ENCODE results near the gene CSTF1.

Gene CSTF1

DNA sequence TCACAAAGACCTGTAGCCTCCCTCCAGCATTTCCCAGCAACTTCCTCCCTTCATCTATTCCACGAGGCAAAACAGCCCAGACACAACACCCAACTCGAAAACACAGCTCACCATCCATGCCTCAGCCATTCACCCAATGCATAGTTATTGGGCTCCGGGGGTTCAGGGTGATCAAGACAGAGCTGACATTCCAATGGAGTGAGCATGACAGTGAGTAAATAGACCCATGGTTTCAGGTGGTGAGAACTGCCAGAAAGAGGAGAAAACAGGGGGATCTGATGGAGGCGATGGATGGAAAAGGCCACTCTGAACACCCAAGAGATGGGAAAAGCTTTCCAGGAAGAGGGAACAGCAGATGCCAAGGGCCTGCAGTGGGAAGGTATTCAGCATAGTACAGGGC lies 25.5 kb downstream of the CSTF1 start:
- Histone ChIP-seq H3K9ac (no peak overlapping the region), H3K4me3 (IDR thresholded peaks at IDR 0.05; ENCODE audit: insufficient read depth, low read depth, low read length) (no peak overlapping the region), H3K79me2 (ENCODE audit: insufficient read depth, low read depth) (no peaks in the 10 kb centered on the region), H3K4me1 (ENCODE audit: low read depth, poor library complexity, severe bottlenecking) (no peaks in the 10 kb centered on the region), H3K4me2 (no peak overlapping the region), H4K20me1 (ENCODE audit: insufficient read depth) (no peaks in the 10 kb centered on the region), H3K36me3 (ENCODE audit: insufficient read depth) (no peaks in the 10 kb centered on the region), H3K27me3 (ENCODE audit: insufficient read depth, low read depth) (no peaks in the 10 kb centered on the region), H2AFZ (ENCODE audit: low read depth) (no peak overlapping the region), H3K27ac (no peak overlapping the region)
- TF ChIP-seq, protein P1, sequence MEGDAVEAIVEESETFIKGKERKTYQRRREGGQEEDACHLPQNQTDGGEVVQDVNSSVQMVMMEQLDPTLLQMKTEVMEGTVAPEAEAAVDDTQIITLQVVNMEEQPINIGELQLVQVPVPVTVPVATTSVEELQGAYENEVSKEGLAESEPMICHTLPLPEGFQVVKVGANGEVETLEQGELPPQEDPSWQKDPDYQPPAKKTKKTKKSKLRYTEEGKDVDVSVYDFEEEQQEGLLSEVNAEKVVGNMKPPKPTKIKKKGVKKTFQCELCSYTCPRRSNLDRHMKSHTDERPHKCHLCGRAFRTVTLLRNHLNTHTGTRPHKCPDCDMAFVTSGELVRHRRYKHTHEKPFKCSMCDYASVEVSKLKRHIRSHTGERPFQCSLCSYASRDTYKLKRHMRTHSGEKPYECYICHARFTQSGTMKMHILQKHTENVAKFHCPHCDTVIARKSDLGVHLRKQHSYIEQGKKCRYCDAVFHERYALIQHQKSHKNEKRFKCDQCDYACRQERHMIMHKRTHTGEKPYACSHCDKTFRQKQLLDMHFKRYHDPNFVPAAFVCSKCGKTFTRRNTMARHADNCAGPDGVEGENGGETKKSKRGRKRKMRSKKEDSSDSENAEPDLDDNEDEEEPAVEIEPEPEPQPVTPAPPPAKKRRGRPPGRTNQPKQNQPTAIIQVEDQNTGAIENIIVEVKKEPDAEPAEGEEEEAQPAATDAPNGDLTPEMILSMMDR (conservative IDR thresholded peaks at IDR 0.05; ENCODE audit: low read depth, low read length) = no peak

DNA sequence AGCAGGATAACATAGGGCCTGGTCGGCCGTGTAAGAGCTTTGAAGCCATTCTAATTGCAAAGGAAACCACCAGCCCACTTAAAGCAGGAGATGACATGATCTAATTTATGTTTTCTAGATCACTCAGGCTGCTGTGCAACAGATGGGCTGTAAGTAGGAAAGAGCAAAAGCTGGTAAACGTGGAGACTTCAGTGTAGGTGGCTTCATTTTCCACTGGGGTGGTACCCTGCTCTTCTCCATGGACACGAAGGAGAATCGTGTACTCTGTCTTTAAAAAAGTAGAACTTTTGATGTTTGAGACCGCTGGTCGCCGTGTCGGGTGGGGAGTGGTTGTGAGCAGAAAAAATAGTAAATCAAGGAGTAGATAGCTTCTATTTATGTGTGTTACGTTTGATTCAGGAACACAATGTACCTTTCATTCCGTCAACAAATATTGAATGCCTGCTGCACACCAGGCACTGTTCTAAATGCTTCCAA lies 26.0 kb downstream of the CSTF1 start:
- no peak overlapping the region for H2AFZ ChIP-seq (ENCODE audit: low read depth)
- H3K4me2 ChIP-seq = no peak overlapping the region
- no peaks in the 10 kb centered on the region for H3K4me1 ChIP-seq (ENCODE audit: low read depth, poor library complexity, severe bottlenecking)
- no peaks in the 10 kb centered on the region for H3K27me3 ChIP-seq (ENCODE audit: insufficient read depth, low read depth)
- H3K9ac ChIP-seq = no peak overlapping the region
- no peak overlapping the region for H3K4me3 ChIP-seq (IDR thresholded peaks at IDR 0.05; ENCODE audit: insufficient read depth, low read depth, low read length)
- no peaks in the 10 kb centered on the region for H3K36me3 ChIP-seq (ENCODE audit: insufficient read depth)
- no peak overlapping the region for H3K27ac ChIP-seq
- no peaks in the 10 kb centered on the region for H3K79me2 ChIP-seq (ENCODE audit: insufficient read depth, low read depth)
- no peaks in the 10 kb centered on the region for H4K20me1 ChIP-seq (ENCODE audit: insufficient read depth)
- TF ChIP-seq, protein P1 (conservative IDR thresholded peaks at IDR 0.05; ENCODE audit: low read depth, low read length) = no peak

DNA sequence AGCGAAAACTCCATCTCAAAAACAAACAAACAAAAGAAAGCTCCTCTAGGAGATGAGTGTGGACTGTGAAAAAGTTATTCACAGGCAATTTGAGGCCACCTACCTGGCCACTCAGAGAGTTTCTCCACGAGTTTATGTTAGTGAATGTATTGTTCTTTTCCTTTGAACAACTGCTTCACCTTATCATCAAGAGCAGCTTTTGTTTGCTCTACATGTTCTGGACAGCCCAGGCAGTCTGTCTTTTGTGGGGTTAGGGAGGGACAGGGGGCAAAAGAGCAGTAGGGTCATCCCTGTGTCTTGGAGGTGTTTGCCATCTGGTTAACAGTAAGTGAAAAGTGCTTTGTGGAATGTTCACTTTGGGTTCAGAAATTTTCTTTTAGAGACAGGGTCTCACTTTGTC lies 27.6 kb downstream of the CSTF1 start:
- TF ChIP-seq, protein P1 (conservative IDR thresholded peaks at IDR 0.05; ENCODE audit: low read depth, low read length) = no peak
- H3K9ac ChIP-seq = no peak overlapping the region
- no peak overlapping the region for H3K27ac ChIP-seq
- no peaks in the 10 kb centered on the region for H3K36me3 ChIP-seq (ENCODE audit: insufficient read depth)
- H2AFZ ChIP-seq (ENCODE audit: low read depth) = no peak overlapping the region
- H3K27me3 ChIP-seq (ENCODE audit: insufficient read depth, low read depth) = no peaks in the 10 kb centered on the region
- no peaks in the 10 kb centered on the region for H4K20me1 ChIP-seq (ENCODE audit: insufficient read depth)
- H3K4me1 ChIP-seq (ENCODE audit: low read depth, poor library complexity, severe bottlenecking) = no peaks in the 10 kb centered on the region
- no peaks in the 10 kb centered on the region for H3K79me2 ChIP-seq (ENCODE audit: insufficient read depth, low read depth)
- no peak overlapping the region for H3K4me2 ChIP-seq
- no peak overlapping the region for H3K4me3 ChIP-seq (IDR thresholded peaks at IDR 0.05; ENCODE audit: insufficient read depth, low read depth, low read length)

DNA sequence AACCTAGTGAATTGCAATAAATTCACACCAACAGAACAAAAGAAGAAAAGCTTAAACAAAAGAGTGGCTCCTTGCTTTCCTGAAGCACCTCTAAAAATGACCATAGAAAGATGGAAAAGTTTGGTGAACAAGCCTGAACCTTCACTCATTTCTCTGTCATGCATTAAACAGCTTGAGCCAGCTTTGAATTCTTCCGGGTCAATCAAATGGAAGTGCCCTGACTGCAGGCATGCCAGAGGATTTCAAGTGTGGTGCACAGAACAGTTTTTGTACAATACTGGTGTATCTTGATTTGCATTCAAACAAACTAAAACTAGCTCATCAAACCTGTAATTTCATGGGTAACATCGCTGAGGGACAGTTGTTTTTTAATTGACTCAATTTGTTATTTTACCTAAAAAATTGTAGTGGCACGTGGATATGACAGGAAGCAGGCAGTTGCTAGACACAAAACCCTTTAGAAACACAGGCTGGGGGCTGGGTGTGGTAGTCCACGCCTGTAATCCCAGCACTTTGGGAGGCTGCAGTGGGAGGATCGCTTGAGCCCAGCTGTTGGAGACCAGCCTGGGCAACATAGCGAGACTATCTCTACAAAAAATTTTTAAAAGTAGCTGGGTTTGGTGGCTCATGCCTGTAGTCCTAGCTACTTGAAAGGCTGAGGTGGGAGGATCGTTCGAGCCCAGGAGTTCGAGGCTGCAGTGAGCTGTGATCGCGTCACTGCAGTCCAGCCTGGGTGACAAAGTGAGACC lies 28.7 kb downstream of the CSTF1 start:
- no peaks in the 10 kb centered on the region for H3K4me1 ChIP-seq (ENCODE audit: low read depth, poor library complexity, severe bottlenecking)
- no peaks in the 10 kb centered on the region for H4K20me1 ChIP-seq (ENCODE audit: insufficient read depth)
- H3K27me3 ChIP-seq (ENCODE audit: insufficient read depth, low read depth) = no peaks in the 10 kb centered on the region
- no peaks in the 10 kb centered on the region for H3K36me3 ChIP-seq (ENCODE audit: insufficient read depth)
- no peak overlapping the region for H3K27ac ChIP-seq
- no peak overlapping the region for H3K4me3 ChIP-seq (IDR thresholded peaks at IDR 0.05; ENCODE audit: insufficient read depth, low read depth, low read length)
- no peak overlapping the region for H3K9ac ChIP-seq
- TF ChIP-seq, protein P1 (conservative IDR thresholded peaks at IDR 0.05; ENCODE audit: low read depth, low read length) = no peak
- H3K4me2 ChIP-seq = no peak overlapping the region
- no peak overlapping the region for H2AFZ ChIP-seq (ENCODE audit: low read depth)
- no peaks in the 10 kb centered on the region for H3K79me2 ChIP-seq (ENCODE audit: insufficient read depth, low read depth)
